GM19099 (cell line): ENCODE results near the gene EXOC3L2.
A peak's percentile ranks its signal among the peaks of the same experiment; 100 is the strongest.

Experiments
- POLR2A ChIP-seq: IDR thresholded peaks from 3 replicates; pipeline ENCODE4 v1.6.1; 2011; ENCODE audit warnings: low read depth; ENCODE audit not compliant: insufficient read length; ENCODE audit errors: extremely low read depth

Gene EXOC3L2

GRCh38 chr19:45264781-45265317 lies 19.6 kb upstream of the EXOC3L2 start:
- TF ChIP-seq POLR2A: no peak

GRCh38 chr19:45263013-45263412 lies 17.8 kb upstream of the EXOC3L2 start:
- no peak for TF ChIP-seq POLR2A

GRCh38 chr19:45262570-45262969 lies 17.4 kb upstream of the EXOC3L2 start:
- no peak for TF ChIP-seq POLR2A

GRCh38 chr19:45258862-45259261 lies 13.7 kb upstream of the EXOC3L2 start:
- no peak for TF ChIP-seq POLR2A

- TF ChIP-seq POLR2A: no peak
Observed at GRCh38 chr19:45256836-45257235, 11.6 kb upstream of the EXOC3L2 start.

- no peak for TF ChIP-seq POLR2A
Observed at GRCh38 chr19:45255611-45256157, 10.5 kb upstream of the EXOC3L2 start.

GRCh38 chr19:45254044-45254531 lies 8.9 kb upstream of the EXOC3L2 start:
- TF ChIP-seq POLR2A: no peak

GRCh38 chr19:45253396-45254027 lies 8.3 kb upstream of the EXOC3L2 start:
- no peak for TF ChIP-seq POLR2A

GRCh38 chr19:45251452-45252354 lies 6.5 kb upstream of the EXOC3L2 start:
- TF ChIP-seq POLR2A: no peak

GRCh38 chr19:45250832-45251451 lies 5.7 kb upstream of the EXOC3L2 start, which contains the start of gene MARK4:
Gene MARK4, plus strand, starts transcription at chr19:45251271. Its CDS starts 318 bp downstream, at chr19:45251589.
- TF ChIP-seq POLR2A: peak; percentile 45

- TF ChIP-seq POLR2A: no peak
Observed at GRCh38 chr19:45250216-45250831, 5.1 kb upstream of the EXOC3L2 start.

- TF ChIP-seq POLR2A: no peak
Observed at GRCh38 chr19:45249261-45250033, 4.2 kb upstream of the EXOC3L2 start.

GRCh38 chr19:45247136-45247535 lies 1.9 kb upstream of the EXOC3L2 start:
- no peak for TF ChIP-seq POLR2A

GRCh38 chr19:45245826-45246225 lies 619 bp upstream of the EXOC3L2 start:
- no peak for TF ChIP-seq POLR2A
